Activated CD4-positive, alpha-beta T cell treated with anti-CD3 and anti-CD28 coated beads, Interleukin-2, amount 50 U/mL, for 24 hours (primary cell): ENCODE data around the gene ZNF609.
A peak's percentile ranks its signal among the peaks of the same experiment; 100 is the strongest.
"Not testable (repeated sequence)": the region's sequence is repeated elsewhere in the genome, so short reads cannot be mapped to it uniquely, and the experiment has no call there.

ENCODE experiments used
- DNase-seq, 2 donors: peaks; one replicate each; pipeline ENCODE4 v3.0.0-alpha.2; 2020; ENCODE audit warnings: low read depth in 1 of 2, low spot score in 1 of 2

Gene ZNF609

GRCh38 chr15:64619880-64620839 is 159.8 kb downstream of the ZNF609 start:
- no peak for DNase-seq

- no peak for DNase-seq
Observed at GRCh38 chr15:64621056-64621455, 160.7 kb downstream of the ZNF609 start.

- peak in 1 of 2 donors; percentile 20 for DNase-seq
Observed at GRCh38 chr15:64622410-64623260, 162.3 kb downstream of the ZNF609 start.

- peak in 1 of 2 donors; percentile 28 for DNase-seq
Observed at GRCh38 chr15:64623347-64623996, 163.1 kb downstream of the ZNF609 start.

GRCh38 chr15:64624242-64624641 is 163.9 kb downstream of the ZNF609 start:
- no peak for DNase-seq

- no peak for DNase-seq
Observed at GRCh38 chr15:64629063-64629462, 168.7 kb downstream of the ZNF609 start.

GRCh38 chr15:64630396-64631107 is 170.2 kb downstream of the ZNF609 start:
- no peak for DNase-seq

- not testable (repeated sequence) for DNase-seq
Observed at GRCh38 chr15:64632639-64633038, 172.3 kb downstream of the ZNF609 start.

GRCh38 chr15:64633332-64633731 is 173.0 kb downstream of the ZNF609 start:
- DNase-seq = no peak

- DNase-seq = peak in 1 of 2 donors; percentile 20
Observed at GRCh38 chr15:64634027-64634426, 173.6 kb downstream of the ZNF609 start.

GRCh38 chr15:64634576-64635498 is 174.5 kb downstream of the ZNF609 start:
- DNase-seq = peak in 1 of 2 donors; percentile 4

- DNase-seq = no peak
Observed at GRCh38 chr15:64635499-64636495, 175.4 kb downstream of the ZNF609 start.

- no peak for DNase-seq
Observed at GRCh38 chr15:64636556-64636955, 176.2 kb downstream of the ZNF609 start.

- no peak for DNase-seq
Observed at GRCh38 chr15:64637412-64637811, 177.0 kb downstream of the ZNF609 start.

GRCh38 chr15:64639744-64640143 is 179.4 kb downstream of the ZNF609 start:
- DNase-seq = not testable (repeated sequence)

GRCh38 chr15:64640146-64640871 is 179.9 kb downstream of the ZNF609 start:
- DNase-seq = no peak

- DNase-seq = no peak
Observed at GRCh38 chr15:64642875-64643274, 182.5 kb downstream of the ZNF609 start.

GRCh38 chr15:64643685-64644084 is 183.3 kb downstream of the ZNF609 start:
- DNase-seq = no peak
